Measurements from ENCODE around the gene LEP. TPM values are rescaled to one million over a fixed set of nuclear protein-coding genes. Genes with fewer than 3 reads are reported as not detected.

LEP gene
- not detected for total RNA-seq

DNA sequence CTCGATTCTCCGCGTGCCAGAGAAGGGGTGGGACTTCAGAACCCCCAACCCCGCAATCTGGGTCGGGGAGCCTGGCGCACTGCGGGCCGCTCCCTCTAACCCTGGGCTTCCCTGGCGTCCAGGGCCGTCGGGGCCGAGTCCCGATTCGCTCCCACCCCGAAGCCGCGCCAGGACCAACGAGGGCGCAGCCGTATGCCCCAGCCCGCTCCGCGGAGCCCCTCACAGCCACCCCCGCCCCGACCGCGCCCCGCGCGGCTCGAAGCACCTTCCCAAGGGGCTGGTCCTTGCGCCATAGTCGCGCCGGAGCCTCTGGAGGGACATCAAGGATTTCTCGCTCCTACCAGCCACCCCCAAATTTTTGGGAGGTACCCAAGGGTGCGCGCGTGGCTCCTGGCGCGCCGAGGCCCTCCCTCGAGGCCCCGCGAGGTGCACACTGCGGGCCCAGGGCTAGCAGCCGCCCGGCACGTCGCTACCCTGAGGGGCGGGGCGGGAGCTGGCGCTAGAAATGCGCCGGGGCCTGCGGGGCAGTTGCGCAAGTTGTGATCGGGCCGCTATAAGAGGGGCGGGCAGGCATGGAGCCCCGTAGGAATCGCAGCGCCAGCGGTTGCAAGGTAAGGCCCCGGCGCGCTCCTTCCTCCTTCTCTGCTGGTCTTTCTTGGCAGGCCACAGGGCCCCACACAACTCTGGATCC, at the start of gene LEP:
TSS of gene LEP (plus strand) at position 583 of the 691 bp plus-strand sequence. CDS start 10,741 bp downstream, outside the sequence.
- Histone ChIP-seq H3K4me3 (peak within 1 kb of the TSS in 2 of 4 donors; percentile 9 to 18), H3K27me3 (peaks cover 0 to 31% (median 3%) of the 10 kb centered on the region in 4 donors)
- intact Hi-C loops (cut with DNase I): no loop called here

DNA sequence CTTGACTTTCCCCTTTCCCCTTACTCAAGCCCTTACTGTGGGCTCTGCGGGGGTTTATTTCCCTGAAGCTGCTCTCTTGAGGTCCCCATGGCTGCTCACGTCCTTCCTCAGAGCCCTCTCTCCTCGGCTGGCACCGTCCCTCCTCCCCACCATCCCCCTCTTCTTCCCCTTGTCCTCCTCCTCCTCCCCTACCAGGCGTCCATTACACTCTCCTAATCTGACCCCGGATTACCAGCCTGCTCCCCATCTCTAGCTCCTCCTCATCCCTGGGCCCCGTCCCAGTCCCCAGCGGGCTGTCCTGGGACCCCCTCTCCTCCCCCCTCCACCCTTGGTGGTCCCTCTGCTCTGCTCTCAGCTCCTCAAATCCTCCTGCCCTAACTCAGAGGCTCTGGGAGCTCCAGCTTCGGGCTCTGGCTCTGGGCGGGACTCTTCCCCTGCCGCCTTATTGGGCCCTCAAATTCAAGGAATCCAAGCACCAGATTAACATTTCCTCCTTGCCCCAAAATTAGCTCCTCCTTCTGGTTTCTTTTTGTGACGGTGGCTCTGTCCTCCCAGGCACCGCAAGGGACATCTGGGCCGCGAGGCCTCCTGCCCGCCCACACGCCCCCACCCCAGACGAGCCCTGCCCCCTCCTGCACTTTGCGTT, 48.5 kb upstream of the LEP start:
- no peaks in the 10 kb centered on the region for H3K36me3 ChIP-seq
- intact Hi-C loops (cut with DNase I): no loop called here
- peaks cover 0 to 20% (median 13%) of the 10 kb centered on the region in 3 donors for H3K9me3 ChIP-seq
- DNase-seq: no peak
- TF ChIP-seq, protein P1, sequence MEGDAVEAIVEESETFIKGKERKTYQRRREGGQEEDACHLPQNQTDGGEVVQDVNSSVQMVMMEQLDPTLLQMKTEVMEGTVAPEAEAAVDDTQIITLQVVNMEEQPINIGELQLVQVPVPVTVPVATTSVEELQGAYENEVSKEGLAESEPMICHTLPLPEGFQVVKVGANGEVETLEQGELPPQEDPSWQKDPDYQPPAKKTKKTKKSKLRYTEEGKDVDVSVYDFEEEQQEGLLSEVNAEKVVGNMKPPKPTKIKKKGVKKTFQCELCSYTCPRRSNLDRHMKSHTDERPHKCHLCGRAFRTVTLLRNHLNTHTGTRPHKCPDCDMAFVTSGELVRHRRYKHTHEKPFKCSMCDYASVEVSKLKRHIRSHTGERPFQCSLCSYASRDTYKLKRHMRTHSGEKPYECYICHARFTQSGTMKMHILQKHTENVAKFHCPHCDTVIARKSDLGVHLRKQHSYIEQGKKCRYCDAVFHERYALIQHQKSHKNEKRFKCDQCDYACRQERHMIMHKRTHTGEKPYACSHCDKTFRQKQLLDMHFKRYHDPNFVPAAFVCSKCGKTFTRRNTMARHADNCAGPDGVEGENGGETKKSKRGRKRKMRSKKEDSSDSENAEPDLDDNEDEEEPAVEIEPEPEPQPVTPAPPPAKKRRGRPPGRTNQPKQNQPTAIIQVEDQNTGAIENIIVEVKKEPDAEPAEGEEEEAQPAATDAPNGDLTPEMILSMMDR (IDR thresholded peaks at IDR 0.05): no peak
- no peak for TF ChIP-seq POLR2A (IDR thresholded peaks at IDR 0.05)
- no peak overlapping the region for H3K27ac ChIP-seq
- no peak overlapping the region for H3K4me3 ChIP-seq
- H3K4me1 ChIP-seq: peaks cover 0 to 1% (median 0%) of the 10 kb centered on the region in 3 donors
- 39% methylated on average over 14 to 19 of the region's 19 CpGs for WGBS, 2 donors
- H3K27me3 ChIP-seq: peaks cover 0 to 58% (median 2%) of the 10 kb centered on the region in 4 donors

More for the DNA sequence above, at the start of gene LEP:
- Histone ChIP-seq H3K9me3 (peaks cover 0 to 25% (median 6%) of the 10 kb centered on the region in 3 donors), H3K4me1 (peaks cover 0 to 24% (median 6%) of the 10 kb centered on the region in 3 donors), H3K36me3 (no peaks in the 10 kb centered on the region), H3K27ac (no peak within 1 kb of the TSS)
- no peak for TF ChIP-seq POLR2A (IDR thresholded peaks at IDR 0.05)
- TF ChIP-seq, protein P1 (IDR thresholded peaks at IDR 0.05): no peak
- WGBS, 2 donors: 28 to 80% methylated on average over 2 to 19 of the region's 67 CpGs
- no peak for DNase-seq

DNA sequence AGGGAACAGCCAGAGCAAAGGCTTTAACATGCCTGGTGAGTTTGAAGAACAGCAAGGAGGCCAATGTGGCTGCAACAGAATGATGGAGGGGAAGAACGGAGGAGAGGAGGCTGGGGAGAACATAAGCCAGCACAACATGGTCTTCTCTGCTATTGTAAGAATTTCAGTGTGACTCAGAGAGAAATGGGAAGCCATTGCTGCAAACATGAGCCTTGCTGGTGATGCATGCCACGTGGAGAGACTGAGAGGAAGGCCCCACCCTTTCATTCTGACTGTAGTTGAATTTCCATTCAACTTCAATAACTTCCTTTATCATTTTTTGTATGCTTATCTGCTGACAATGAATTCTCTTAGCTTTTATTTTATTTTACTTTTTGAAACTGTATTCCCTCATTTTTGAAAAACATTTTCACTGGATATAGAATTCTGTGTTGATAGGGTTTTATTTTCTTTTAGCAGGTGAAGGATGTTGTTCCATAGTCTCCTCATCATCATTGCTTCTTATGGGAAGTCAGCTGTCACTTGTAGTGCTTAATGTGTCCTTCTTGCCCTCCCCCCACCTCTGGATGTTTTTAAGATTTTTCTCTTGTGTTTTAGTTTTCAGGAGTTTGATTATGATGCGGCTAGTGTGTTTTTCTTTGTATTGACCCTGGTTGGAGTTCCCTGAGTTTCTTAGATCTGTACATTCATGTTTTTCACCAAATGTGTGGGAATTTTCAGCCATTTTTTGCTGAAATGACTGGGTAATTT, 46.4 kb upstream of the LEP start:
- WGBS, 2 donors: 52 to 57% methylated on average over 3 of the region's 3 CpGs
- TF ChIP-seq, protein P1 (IDR thresholded peaks at IDR 0.05): no peak
- TF ChIP-seq POLR2A (IDR thresholded peaks at IDR 0.05): no peak
- no peak overlapping the region for H3K4me3 ChIP-seq
- intact Hi-C loops (cut with DNase I): no loop called here
- no peak overlapping the region for H3K27ac ChIP-seq
- H3K4me1 ChIP-seq: peaks cover 0 to 8% (median 6%) of the 10 kb centered on the region in 3 donors
- no peak for DNase-seq
- no peaks in the 10 kb centered on the region for H3K36me3 ChIP-seq
- peaks cover 0 to 49% (median 2%) of the 10 kb centered on the region in 4 donors for H3K27me3 ChIP-seq
- peaks cover 0 to 20% (median 13%) of the 10 kb centered on the region in 3 donors for H3K9me3 ChIP-seq

DNA sequence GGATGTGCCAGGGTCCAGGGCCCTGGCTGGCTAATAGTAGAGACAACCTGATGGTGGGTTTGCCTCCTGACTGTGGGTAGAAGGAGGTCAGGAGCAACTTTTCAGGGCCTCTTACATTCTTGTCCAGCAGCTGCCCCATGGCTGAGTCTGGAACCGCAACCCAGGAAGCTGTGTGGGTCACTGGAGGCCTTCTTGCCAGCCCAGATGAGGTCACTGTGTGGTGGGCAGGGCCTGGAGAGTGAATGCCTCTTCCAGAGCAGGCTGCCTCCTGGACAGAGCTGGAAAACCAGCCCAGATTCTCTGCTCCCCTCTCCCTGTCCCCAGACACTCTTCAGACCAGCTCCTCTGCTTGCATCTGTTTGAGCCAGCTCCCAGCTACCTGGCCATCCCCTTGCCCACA, 43.5 kb upstream of the LEP start:
- peaks cover 6 to 19% (median 7%) of the 10 kb centered on the region in 3 donors for H3K4me1 ChIP-seq
- DNase-seq: no peak
- no peak overlapping the region for H3K4me3 ChIP-seq
- TF ChIP-seq, protein P1 (IDR thresholded peaks at IDR 0.05): no peak
- no peak for TF ChIP-seq POLR2A (IDR thresholded peaks at IDR 0.05)
- H3K27ac ChIP-seq: no peak overlapping the region
- intact Hi-C loops (cut with DNase I): no loop called here
- no CpG with 5 or more reads among the region's 1 CpG for WGBS, 2 donors
- peaks cover 0 to 47% (median 7%) of the 10 kb centered on the region in 4 donors for H3K27me3 ChIP-seq
- peaks cover 0 to 20% (median 13%) of the 10 kb centered on the region in 3 donors for H3K9me3 ChIP-seq
- no peaks in the 10 kb centered on the region for H3K36me3 ChIP-seq

Measured in esophagus squamous epithelium (tissue), 5 donors.